Measurements from ENCODE around the gene FANK1.

FANK1 gene

DNA sequence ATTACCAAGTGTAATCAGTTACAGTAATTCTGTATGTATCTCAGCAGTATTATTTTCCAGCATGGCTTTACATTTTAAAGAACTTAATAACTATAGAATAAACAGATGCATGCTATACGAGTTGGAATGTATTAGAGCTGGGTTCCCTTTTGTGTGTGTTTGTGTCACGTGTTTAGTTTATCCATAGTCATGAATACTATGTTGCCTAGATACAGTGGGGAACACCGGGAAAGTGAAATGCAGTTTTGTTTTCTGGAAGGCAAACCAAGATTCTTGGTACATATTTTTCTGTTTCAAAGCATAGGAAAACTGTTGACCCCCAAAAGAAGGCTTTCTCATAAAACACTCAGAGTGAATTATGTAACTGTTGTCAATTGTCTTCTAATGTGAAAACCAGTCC lies 119.0 kb downstream of the FANK1 start:
- no peak overlapping the region for H3K4me3 ChIP-seq
- TF ChIP-seq CTCF (IDR thresholded peaks at IDR 0.05), result no peak
- no peak overlapping the region for H3K27ac ChIP-seq
- DNase-seq (ENCODE audit: low spot score), result no peak

- no peak for TF ChIP-seq CTCF (IDR thresholded peaks at IDR 0.05)
- no peak for DNase-seq (ENCODE audit: low spot score)
- Histone ChIP-seq H3K27ac (no peak overlapping the region), H3K4me3 (no peak overlapping the region)
Observed at GRCh38 chr10:126016156-126016805, 119.9 kb downstream of the FANK1 start.

- Histone ChIP-seq H3K4me3 (no peak overlapping the region), H3K27ac (no peak overlapping the region)
- TF ChIP-seq CTCF (IDR thresholded peaks at IDR 0.05), result no peak
- DNase-seq (ENCODE audit: low spot score), result no peak
Observed at GRCh38 chr10:126016882-126017281, 120.5 kb downstream of the FANK1 start.

DNA sequence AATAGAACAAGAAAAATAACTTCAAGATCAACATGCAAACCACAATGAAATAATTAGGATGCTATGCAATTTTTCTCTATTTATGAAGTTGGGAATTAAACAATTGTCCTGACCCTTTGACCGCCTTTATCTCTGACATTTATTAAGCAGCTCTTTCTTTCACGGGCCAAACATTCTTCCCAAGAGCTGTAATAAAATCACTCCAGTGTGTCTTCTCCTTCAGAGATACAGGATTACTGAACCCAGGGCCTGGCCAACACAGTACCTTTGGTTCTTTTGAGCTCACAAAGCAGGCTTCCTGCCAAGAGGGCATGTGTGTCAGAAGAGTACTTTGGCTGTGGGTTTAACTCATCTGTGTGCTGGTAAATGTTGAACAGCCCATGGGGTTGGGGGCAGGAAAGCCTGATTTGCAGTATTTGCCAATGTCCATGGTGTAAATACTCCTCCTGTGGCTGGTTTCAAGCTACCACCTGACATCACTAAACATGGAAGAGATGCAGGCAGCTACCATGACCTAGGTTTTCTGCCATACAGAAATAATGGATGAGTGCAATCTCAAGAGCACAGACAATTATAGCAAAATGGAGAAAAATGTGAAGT lies 121.7 kb downstream of the FANK1 start:
- Histone ChIP-seq H3K4me3 (no peak overlapping the region), H3K27ac (no peak overlapping the region)
- TF ChIP-seq CTCF (IDR thresholded peaks at IDR 0.05), result no peak
- DNase-seq (ENCODE audit: low spot score), result no peak

DNA sequence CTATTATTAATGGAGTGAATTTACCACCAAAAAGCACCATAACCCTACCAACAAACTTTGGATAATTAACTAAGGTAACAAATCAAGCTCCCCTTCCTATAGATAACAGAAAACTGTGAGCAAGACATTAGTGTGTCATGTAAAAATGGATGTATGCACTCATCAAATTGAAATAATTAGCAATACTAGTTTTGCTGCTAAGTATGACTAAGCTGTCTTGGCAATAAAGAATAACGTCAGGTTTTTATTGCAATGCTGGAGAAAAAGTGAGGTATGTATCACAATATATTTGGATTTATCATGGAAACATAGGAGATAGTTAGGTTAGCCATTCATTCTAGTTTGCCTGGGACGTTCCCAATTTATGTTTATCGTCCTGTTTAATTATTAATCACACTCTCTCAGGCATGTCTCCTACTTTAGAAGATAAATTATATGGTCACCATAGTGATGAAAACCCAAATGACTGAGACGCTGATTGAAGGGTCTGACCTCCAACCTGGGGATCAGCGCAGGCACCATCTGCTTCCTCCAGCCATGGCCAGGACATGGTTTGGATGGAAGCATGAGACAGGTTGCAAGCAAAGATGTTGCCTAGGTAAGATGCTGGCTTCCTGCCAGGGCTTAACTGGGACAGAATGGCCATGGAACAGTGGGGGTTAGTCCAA lies 125.6 kb downstream of the FANK1 start:
- no peak for DNase-seq (ENCODE audit: low spot score)
- no peak for TF ChIP-seq CTCF (IDR thresholded peaks at IDR 0.05)
- H3K27ac ChIP-seq, result no peak overlapping the region
- no peak overlapping the region for H3K4me3 ChIP-seq

GRCh38 chr10:126022841-126023240 lies 126.5 kb downstream of the FANK1 start:
- DNase-seq (ENCODE audit: low spot score), result no peak
- H3K4me3 ChIP-seq, result no peak overlapping the region
- no peak for TF ChIP-seq CTCF (IDR thresholded peaks at IDR 0.05)
- H3K27ac ChIP-seq, result no peak overlapping the region

- Histone ChIP-seq H3K27ac (no peak overlapping the region), H3K4me3 (no peak overlapping the region)
- TF ChIP-seq CTCF (IDR thresholded peaks at IDR 0.05), result no peak
- DNase-seq (ENCODE audit: low spot score), result no peak
Observed at GRCh38 chr10:126027692-126028091, 131.3 kb downstream of the FANK1 start.
